Measurements from ENCODE around the gene SLC27A5. TPM values are rescaled to one million over a fixed set of nuclear protein-coding genes. Genes with fewer than 3 reads are reported as not detected.
A peak's percentile ranks its signal among the peaks of the same experiment; 100 is the strongest.

SLC27A5 gene
- polyA plus RNA-seq, 1 of the 3 experiments (the other 2 are of a cell fraction) = 57.3 TPM

GRCh38 chr19:58466760-58467589 is 44.8 kb downstream of the SLC27A5 start, which contains the start of gene ZNF324 (continued):
- no peak for TF ChIP-seq RXRA (IDR thresholded peaks at IDR 0.05; ENCODE audit: borderline replicate concordance, low read depth)
- TF ChIP-seq USF1 (IDR thresholded peaks at IDR 0.05; ENCODE audit: borderline replicate concordance, low read depth) = peak; percentile 97
- TF ChIP-seq EZH2phosphoT487 (IDR thresholded peaks at IDR 0.05; ENCODE audit: borderline replicate concordance, low read depth) = no peak
- TF ChIP-seq JUND (IDR thresholded peaks at IDR 0.05) = no peak
- TF ChIP-seq REST (IDR thresholded peaks at IDR 0.05; ENCODE audit: low read depth, low read length) = no peak
- TF ChIP-seq GABPA (IDR thresholded peaks at IDR 0.05; ENCODE audit: low read depth) = peak; percentile 80

GRCh38 chr19:58466089-58466759 is 45.6 kb downstream of the SLC27A5 start:
- peaks cover 0 to 15% of the 10 kb centered on the region in 2 experiments for H3K36me3 ChIP-seq (replicated peaks in 1 of 2; ENCODE audit: control insufficient read depth in 1 of 2, insufficient read depth in 2 of 2, low read length in 1 of 2)
- CTCF ChIA-PET = interaction anchor here (1.2 kb wide), 1 partner anchor 53 kb away, joined by 3 read pairs; the partner anchor contains the start of gene ZBTB45
- POLR2A ChIA-PET = interaction anchor here (0.9 to 2.0 kb wide), 2 partner anchors 9 to 15 kb away, joined by 3 to 6 read pairs; partner anchors contain the start of gene ZNF324B
- TF ChIP-seq GABPA (IDR thresholded peaks at IDR 0.05; ENCODE audit: low read depth) = no peak
- TF ChIP-seq REST (IDR thresholded peaks at IDR 0.05; ENCODE audit: low read depth, low read length) = no peak
- no peak for TF ChIP-seq USF2 (IDR thresholded peaks at IDR 0.05; ENCODE audit: borderline replicate concordance, low read depth, low read length)
- no peak for TF ChIP-seq YY1 (IDR thresholded peaks at IDR 0.05; ENCODE audit: low read depth)
- TF ChIP-seq JUND (IDR thresholded peaks at IDR 0.05) = no peak
- no peak for TF ChIP-seq TCF12 (IDR thresholded peaks at IDR 0.05)
- no peak for TF ChIP-seq RCOR1 (IDR thresholded peaks at IDR 0.05; ENCODE audit: low read length)
- TF ChIP-seq SIN3A (IDR thresholded peaks at IDR 0.05; ENCODE audit: borderline replicate concordance, low read depth, low read length) = no peak
- TF ChIP-seq CHD2 (IDR thresholded peaks at IDR 0.05; ENCODE audit: low read length, partially characterized antibody) = no peak
- TF ChIP-seq CTCF (IDR thresholded peaks at IDR 0.05) = no peak
- no peak for TF ChIP-seq GATA2 (CRISPR knock-in tag; IDR thresholded peaks at IDR 0.05)
- TF ChIP-seq MXI1 (IDR thresholded peaks at IDR 0.05; ENCODE audit: low read depth, low read length) = no peak
- TF ChIP-seq FOSL2 (IDR thresholded peaks at IDR 0.05; ENCODE audit: borderline replicate concordance, low read depth) = no peak

More at GRCh38 chr19:58466089-58466759, 45.6 kb downstream of the SLC27A5 start:
- H3K4me2 ChIP-seq = peak overlapping the region; percentile 73
- H3K4me3 ChIP-seq (ENCODE audit: low read depth in 2 of 2, low read length in 1 of 2) = peak overlapping the region; percentile 82 to 86
- peaks cover 13% of the 10 kb centered on the region; the same call in 1 of the 2 replicates for H4K20me1 ChIP-seq (ENCODE audit: insufficient read depth)
- peaks cover 0 to 12% of the 10 kb centered on the region in 2 experiments; a peak in 1 of 4 replicates for H3K4me1 ChIP-seq (ENCODE audit: control insufficient read depth in 1 of 2, insufficient read depth in 2 of 2, low read depth in 1 of 2, low read length in 1 of 2)
- H3K9me3 ChIP-seq = no peaks in the 10 kb centered on the region
- no peaks in the 10 kb centered on the region for H3K9me2 ChIP-seq
- H3K27me3 ChIP-seq (ENCODE audit: insufficient read depth) = no peaks in the 10 kb centered on the region
- no peak for DNase-seq
- peaks cover 3% of the 10 kb centered on the region for H3F3A ChIP-seq (replicated peaks; ENCODE audit: insufficient read depth)
- H3K27ac ChIP-seq (ENCODE audit: low read depth in 2 of 2, low read length in 1 of 2) = no peak overlapping the region
- H3K9ac ChIP-seq = peak overlapping the region; percentile 14; the same call in 1 of the 2 replicates
- H2AFZ ChIP-seq (ENCODE audit: low read depth) = peak overlapping the region; percentile 90
- peaks cover 28% of the 10 kb centered on the region for H3K79me2 ChIP-seq (ENCODE audit: insufficient read depth)
- 35% methylated on average over 17 of the region's 20 CpGs for WGBS (ENCODE audit: low lambda C conversion rate)

Data from SK-N-SH (cell line).